Fibroblast of pulmonary artery (primary cell): ENCODE measurements around the gene HFM1.
"Not testable (repeated sequence)": the region's sequence is repeated elsewhere in the genome, so short reads cannot be mapped to it uniquely, and the experiment has no call there.

Experiments
- DNase-seq: peaks from one replicate; pipeline ENCODE4 v3.0.0-alpha.2; 2010; ENCODE audit warnings: low read depth
- H3K4me3 ChIP-seq: replicated peaks from 2 replicates; pipeline ENCODE4 v1.5.1; 2011; ENCODE audit warnings: low read depth, mild to moderate bottlenecking, control low read depth, low read length, moderate library complexity
- CTCF ChIP-seq: IDR thresholded peaks from 2 replicates; pipeline ENCODE4 v1.5.1; 2011; ENCODE audit warnings: mild to moderate bottlenecking, control low read depth, low read length, inconsistent platforms; ENCODE audit errors: missing control alignments

Gene HFM1

GRCh38 chr1:91404151-91405012 lies at the start of gene HFM1:
Gene HFM1, minus strand, starts transcription at chr1:91404837. Its CDS starts 3,755 bp downstream, at chr1:91401082.
- peak; percentile 74 for DNase-seq
- H3K4me3 ChIP-seq = peak within 1 kb of the TSS; percentile 64
- no peak for TF ChIP-seq CTCF

- H3K4me3 ChIP-seq = no peak overlapping the region
- no peak for DNase-seq
- no peak for TF ChIP-seq CTCF
Observed at GRCh38 chr1:91454136-91454535, 49.5 kb upstream of the HFM1 start.

- H3K4me3 ChIP-seq = no peak overlapping the region
- peak; percentile 22 for DNase-seq
- TF ChIP-seq CTCF = no peak
Observed at GRCh38 chr1:91450260-91450659, 45.6 kb upstream of the HFM1 start.

- not testable (repeated sequence) for DNase-seq, H3K4me3 ChIP-seq
Observed at GRCh38 chr1:91447782-91448181, 43.1 kb upstream of the HFM1 start.

- not testable (repeated sequence) for H3K4me3 ChIP-seq, DNase-seq
Observed at GRCh38 chr1:91441980-91442379, 37.3 kb upstream of the HFM1 start.

GRCh38 chr1:91440847-91441246 lies 36.2 kb upstream of the HFM1 start:
- peak; percentile 45 for TF ChIP-seq CTCF
- peak; percentile 38 for DNase-seq

GRCh38 chr1:91439016-91439415 lies 34.4 kb upstream of the HFM1 start:
- DNase-seq = no peak
- no peak for TF ChIP-seq CTCF
- no peak overlapping the region for H3K4me3 ChIP-seq

More at GRCh38 chr1:91440847-91441246, 36.2 kb upstream of the HFM1 start:
- H3K4me3 ChIP-seq = no peak overlapping the region

- H3K4me3 ChIP-seq = no peak overlapping the region
- TF ChIP-seq CTCF = no peak
- DNase-seq = peak; percentile 6
Observed at GRCh38 chr1:91428182-91428798, 23.7 kb upstream of the HFM1 start.
